Gastrocnemius medialis (tissue), 4 donors: ENCODE data around the gene CACTIN.

Experiments used
- CTCF ChIP-seq, 5 experiments: fragments of 450-650 bp in 3 of 5; fragments of 200-600 bp in 2 of 5; sonication (generic) in 2 of 5; IDR thresholded peaks in 4 of 5; conservative IDR thresholded peaks in 1 of 5; 1 replicate in 4 of 5; 2 replicates in 1 of 5; pipeline ENCODE4 v1.5.1; 2016 to 2019; ENCODE audit warnings: antibody characterized with exemption in 5 of 5, mild to moderate bottlenecking in 3 of 5, moderate library complexity in 3 of 5
- POLR2A ChIP-seq, 2 donors: fragments of 450-650 bp; IDR thresholded peaks; one replicate each; pipeline ENCODE4 v1.6.1; 2017; ENCODE audit warnings: antibody characterized with exemption in 2 of 2, mild to moderate bottlenecking in 2 of 2, moderate library complexity in 2 of 2

DNA sequence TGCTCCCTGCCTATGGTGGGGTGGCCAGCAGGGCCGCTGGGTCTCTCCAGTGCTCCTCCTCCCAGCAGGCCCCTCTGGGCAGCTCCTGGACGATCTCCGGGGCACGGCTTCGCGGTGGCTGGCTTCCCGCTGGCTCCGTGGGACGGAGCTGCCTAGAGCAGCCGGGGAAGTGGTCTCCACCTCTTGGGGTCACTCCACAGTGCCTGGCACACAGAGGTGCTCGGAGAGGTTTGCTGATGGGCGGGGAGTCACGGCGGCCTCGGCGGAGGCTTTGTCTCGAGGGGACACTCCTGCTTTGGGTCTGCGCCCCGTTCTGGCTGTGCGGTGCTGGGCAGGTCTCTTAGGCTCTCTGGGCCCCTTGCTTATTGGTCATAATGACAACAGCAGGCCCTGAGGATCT is 9.9 kb upstream of the CACTIN start:
- no peak for TF ChIP-seq CTCF (IDR thresholded peaks at IDR 0.05 in 4 of 5, conservative IDR thresholded peaks at IDR 0.05 in 1 of 5)
- TF ChIP-seq POLR2A (IDR thresholded peaks at IDR 0.05): no peak
